ENCODE measurements around the gene SEC31A. TPM values are rescaled to one million over a fixed set of nuclear protein-coding genes. Genes with fewer than 3 reads are reported as not detected.
"Not testable (repeated sequence)": the region's sequence is repeated elsewhere in the genome, so short reads cannot be mapped to it uniquely, and the experiment has no call there.

Gene SEC31A
- total RNA-seq, 3 donors from 2014 or later, result 186 to 234 (median 231) TPM

GRCh38 chr4:82833696-82834313 is 57.1 kb downstream of the SEC31A start:
- Histone ChIP-seq H3K9me3 (no peaks in the 10 kb centered on the region), H3K27me3 (no peaks in the 10 kb centered on the region), H3K4me3 (no peak overlapping the region), H3K36me3 (no peaks in the 10 kb centered on the region), H3K27ac (no peak overlapping the region), H3K4me1 (no peaks in the 10 kb centered on the region)
- intact Hi-C loops (cut with DNase I; ENCODE audit: low total_unique reads), result no loop called here
- TF ChIP-seq, protein P1, sequence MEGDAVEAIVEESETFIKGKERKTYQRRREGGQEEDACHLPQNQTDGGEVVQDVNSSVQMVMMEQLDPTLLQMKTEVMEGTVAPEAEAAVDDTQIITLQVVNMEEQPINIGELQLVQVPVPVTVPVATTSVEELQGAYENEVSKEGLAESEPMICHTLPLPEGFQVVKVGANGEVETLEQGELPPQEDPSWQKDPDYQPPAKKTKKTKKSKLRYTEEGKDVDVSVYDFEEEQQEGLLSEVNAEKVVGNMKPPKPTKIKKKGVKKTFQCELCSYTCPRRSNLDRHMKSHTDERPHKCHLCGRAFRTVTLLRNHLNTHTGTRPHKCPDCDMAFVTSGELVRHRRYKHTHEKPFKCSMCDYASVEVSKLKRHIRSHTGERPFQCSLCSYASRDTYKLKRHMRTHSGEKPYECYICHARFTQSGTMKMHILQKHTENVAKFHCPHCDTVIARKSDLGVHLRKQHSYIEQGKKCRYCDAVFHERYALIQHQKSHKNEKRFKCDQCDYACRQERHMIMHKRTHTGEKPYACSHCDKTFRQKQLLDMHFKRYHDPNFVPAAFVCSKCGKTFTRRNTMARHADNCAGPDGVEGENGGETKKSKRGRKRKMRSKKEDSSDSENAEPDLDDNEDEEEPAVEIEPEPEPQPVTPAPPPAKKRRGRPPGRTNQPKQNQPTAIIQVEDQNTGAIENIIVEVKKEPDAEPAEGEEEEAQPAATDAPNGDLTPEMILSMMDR (IDR thresholded peaks at IDR 0.05), result no peak
- TF ChIP-seq POLR2A (IDR thresholded peaks at IDR 0.05) (no peak), POLR2AphosphoS5 (IDR thresholded peaks at IDR 0.05) (no peak)
- DNase-seq (ENCODE audit: low spot score in 2 of 2), result no peak

DNA sequence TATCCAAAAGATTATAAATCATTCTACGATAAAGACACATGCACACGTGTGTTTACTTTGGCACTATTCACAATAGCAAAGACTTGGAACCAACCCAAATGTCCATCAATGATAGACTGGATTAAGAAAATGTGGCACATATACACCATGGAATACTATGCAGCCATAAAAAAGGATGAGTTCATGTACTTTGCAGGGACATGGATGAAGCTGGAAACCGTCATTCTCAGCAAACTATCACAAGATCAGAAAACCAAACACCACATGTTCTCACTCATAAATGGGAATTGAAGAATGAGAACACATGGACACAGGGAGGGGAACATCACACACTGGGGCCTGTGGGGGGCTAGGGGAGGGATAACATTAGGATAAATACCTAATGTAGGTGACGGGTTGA is 57.9 kb downstream of the SEC31A start:
- H3K36me3 ChIP-seq, H3K27ac ChIP-seq, H3K9me3 ChIP-seq: not testable (repeated sequence)

GRCh38 chr4:82825425-82825824 is 65.5 kb downstream of the SEC31A start:
- Histone ChIP-seq H3K9me3 (no peaks in the 10 kb centered on the region), H3K4me3 (no peak overlapping the region), H3K27me3 (no peaks in the 10 kb centered on the region), H3K36me3 (peaks cover 13% of the 10 kb centered on the region), H3K27ac (no peak overlapping the region), H3K4me1 (no peaks in the 10 kb centered on the region)
- no peak for DNase-seq (ENCODE audit: low spot score in 2 of 2)
- TF ChIP-seq POLR2AphosphoS5 (IDR thresholded peaks at IDR 0.05) (no peak), POLR2A (IDR thresholded peaks at IDR 0.05) (no peak)
- TF ChIP-seq, protein P1 (IDR thresholded peaks at IDR 0.05), result no peak
- intact Hi-C loops (cut with DNase I; ENCODE audit: low total_unique reads), result no loop called here

More for the DNA sequence above, 57.9 kb downstream of the SEC31A start:
- H3K4me3 ChIP-seq; H3K27me3 ChIP-seq; H3K4me1 ChIP-seq; intact Hi-C loops (cut with DNase I; ENCODE audit: low total_unique reads); DNase-seq (ENCODE audit: low spot score in 2 of 2): not testable (repeated sequence)

DNA sequence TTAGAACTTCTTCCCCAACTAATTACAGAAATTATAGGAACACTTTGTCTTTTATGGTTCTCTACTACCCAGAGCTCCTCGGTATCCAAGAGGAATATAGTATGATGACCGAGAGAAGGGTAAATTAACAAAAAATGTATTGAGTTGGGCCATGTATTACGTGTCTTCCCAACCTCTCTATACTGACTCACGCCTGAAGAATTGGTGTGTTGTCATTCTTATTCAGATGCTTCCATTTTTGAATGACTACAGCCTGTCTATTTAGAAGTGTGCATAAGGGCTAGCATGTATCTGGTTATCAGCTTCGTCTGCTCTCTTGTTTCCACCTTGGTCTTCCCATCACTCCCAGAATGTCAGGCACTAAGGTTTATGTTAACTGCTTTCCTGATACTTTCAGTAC is 67.9 kb downstream of the SEC31A start:
- no peak for DNase-seq (ENCODE audit: low spot score in 2 of 2)
- no peak overlapping the region for H3K4me3 ChIP-seq
- H3K36me3 ChIP-seq, result peaks cover 17% of the 10 kb centered on the region
- TF ChIP-seq POLR2AphosphoS5 (IDR thresholded peaks at IDR 0.05), result no peak
- no peak for TF ChIP-seq POLR2A (IDR thresholded peaks at IDR 0.05)
- TF ChIP-seq, protein P1 (IDR thresholded peaks at IDR 0.05), result no peak
- no peak overlapping the region for H3K27ac ChIP-seq
- intact Hi-C loops (cut with DNase I; ENCODE audit: low total_unique reads), result no loop called here
- no peaks in the 10 kb centered on the region for H3K4me1 ChIP-seq
- no peaks in the 10 kb centered on the region for H3K27me3 ChIP-seq
- H3K9me3 ChIP-seq, result no peaks in the 10 kb centered on the region

DNA sequence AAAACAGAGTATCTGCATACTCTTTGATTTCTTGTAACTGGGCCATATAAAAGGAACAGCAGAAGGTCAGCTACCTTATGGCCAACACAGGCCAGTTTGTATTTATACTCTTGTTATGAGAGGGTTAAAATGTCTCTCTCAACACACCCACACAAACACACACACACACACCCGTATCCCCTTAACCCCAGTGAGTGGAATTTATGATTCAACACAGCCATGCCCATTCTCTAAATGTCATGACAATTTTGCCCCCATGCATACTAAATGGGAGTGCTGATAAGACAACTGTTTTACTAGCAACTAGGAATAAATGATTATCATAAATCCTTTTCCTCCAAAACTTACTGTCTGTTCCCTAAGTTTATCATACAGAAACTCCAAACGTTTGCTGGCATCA is 70.3 kb downstream of the SEC31A start:
- H3K36me3 ChIP-seq, result peaks cover 13% of the 10 kb centered on the region
- H3K27me3 ChIP-seq, result no peaks in the 10 kb centered on the region
- H3K27ac ChIP-seq, result no peak overlapping the region
- H3K4me1 ChIP-seq, result no peaks in the 10 kb centered on the region
- H3K9me3 ChIP-seq, result no peaks in the 10 kb centered on the region
- TF ChIP-seq, protein P1 (IDR thresholded peaks at IDR 0.05), result no peak
- TF ChIP-seq POLR2AphosphoS5 (IDR thresholded peaks at IDR 0.05) (no peak), POLR2A (IDR thresholded peaks at IDR 0.05) (no peak)
- intact Hi-C loops (cut with DNase I; ENCODE audit: low total_unique reads), result no loop called here
- DNase-seq (ENCODE audit: low spot score in 2 of 2), result no peak
- H3K4me3 ChIP-seq, result no peak overlapping the region

All from breast epithelium (tissue), 4 donors.